Measurements from ENCODE around the gene ATP2B3. TPM values are rescaled to one million over a fixed set of nuclear protein-coding genes. Genes with fewer than 3 reads are reported as not detected.
A peak's percentile ranks its signal among the peaks of the same experiment; 100 is the strongest.

ATP2B3 gene
- total RNA-seq, 1 donor from 2014 or later: 0.83 TPM

- peak overlapping the region; percentile 88 for H3K27ac Mint-ChIP-seq
- peaks cover 16% of the 10 kb centered on the region for H3K4me1 Mint-ChIP-seq
- no peaks in the 10 kb centered on the region for H3K36me3 Mint-ChIP-seq
- no peaks in the 10 kb centered on the region for H3K27me3 Mint-ChIP-seq (ENCODE audit: low read depth)
- no peak overlapping the region for H3K4me3 Mint-ChIP-seq
- peak in 1 of 2 experiments; percentile 65 for DNase-seq (ENCODE audit: low spot score in 2 of 2, unreplicated experiment in 2 of 2)
- no peak for TF ChIP-seq CTCF (IDR thresholded peaks at IDR 0.05; ENCODE audit: unreplicated experiment)
- H3K9me3 Mint-ChIP-seq: no peaks in the 10 kb centered on the region
Observed at GRCh38 chrX:153476666-153477363, 40.6 kb upstream of the ATP2B3 start.

- Mint-ChIP-seq H3K36me3 (no peaks in the 10 kb centered on the region), H3K27ac (peak overlapping the region; percentile 80)
Observed at GRCh38 chrX:153477364-153477857, 40.0 kb upstream of the ATP2B3 start.

GRCh38 chrX:153477901-153478300 is 39.5 kb upstream of the ATP2B3 start:
- Mint-ChIP-seq H3K27me3 (ENCODE audit: low read depth) (no peaks in the 10 kb centered on the region), H3K4me1 (peaks cover 13% of the 10 kb centered on the region), H3K36me3 (no peaks in the 10 kb centered on the region), H3K4me3 (no peak overlapping the region), H3K9me3 (no peaks in the 10 kb centered on the region), H3K27ac (peak overlapping the region; percentile 80)
- TF ChIP-seq CTCF (IDR thresholded peaks at IDR 0.05; ENCODE audit: unreplicated experiment): no peak
- no peak for DNase-seq (ENCODE audit: low spot score in 2 of 2, unreplicated experiment in 2 of 2)

More at GRCh38 chrX:153477364-153477857, 40.0 kb upstream of the ATP2B3 start:
- no peak for DNase-seq (ENCODE audit: low spot score in 2 of 2, unreplicated experiment in 2 of 2)
- Mint-ChIP-seq H3K4me1 (peaks cover 13% of the 10 kb centered on the region), H3K9me3 (no peaks in the 10 kb centered on the region), H3K27me3 (ENCODE audit: low read depth) (no peaks in the 10 kb centered on the region), H3K4me3 (no peak overlapping the region)
- TF ChIP-seq CTCF (IDR thresholded peaks at IDR 0.05; ENCODE audit: unreplicated experiment): no peak

GRCh38 chrX:153478746-153479145 is 38.7 kb upstream of the ATP2B3 start:
- H3K9me3 Mint-ChIP-seq: no peaks in the 10 kb centered on the region
- H3K27me3 Mint-ChIP-seq (ENCODE audit: low read depth): no peaks in the 10 kb centered on the region
- no peak for TF ChIP-seq CTCF (IDR thresholded peaks at IDR 0.05; ENCODE audit: unreplicated experiment)
- no peak overlapping the region for H3K4me3 Mint-ChIP-seq
- peaks cover 13% of the 10 kb centered on the region for H3K4me1 Mint-ChIP-seq
- H3K27ac Mint-ChIP-seq: peak overlapping the region; percentile 39
- no peaks in the 10 kb centered on the region for H3K36me3 Mint-ChIP-seq
- DNase-seq (ENCODE audit: low spot score in 2 of 2, unreplicated experiment in 2 of 2): no peak

- no peak for DNase-seq (ENCODE audit: low spot score in 2 of 2, unreplicated experiment in 2 of 2)
- Mint-ChIP-seq H3K4me3 (no peak overlapping the region), H3K27me3 (ENCODE audit: low read depth) (no peaks in the 10 kb centered on the region), H3K27ac (no peak overlapping the region), H3K9me3 (no peaks in the 10 kb centered on the region), H3K36me3 (no peaks in the 10 kb centered on the region), H3K4me1 (peaks cover 7% of the 10 kb centered on the region)
- TF ChIP-seq CTCF (IDR thresholded peaks at IDR 0.05; ENCODE audit: unreplicated experiment): no peak
Observed at GRCh38 chrX:153481043-153481442, 36.4 kb upstream of the ATP2B3 start.
